Fibroblast of lung (primary cell): ENCODE data around the gene LAMC3. TPM values are rescaled to one million over a fixed set of nuclear protein-coding genes. Genes with fewer than 3 reads are reported as not detected.

Source experiments
- DNase-seq, 2 donors: peaks; one replicate each; pipeline versions ENCODE4 v3.0.0 to v3.0.0-alpha.2; 2010; ENCODE audit warnings: low read depth in 2 of 2
- H2AFZ ChIP-seq: 2 replicates; pipeline ENCODE4 v1.5.1; 2012; ENCODE audit warnings: low read length, control low read depth, inconsistent platforms
- H3K27ac ChIP-seq: 2 replicates; pipeline ENCODE4 v1.5.1; 2011; ENCODE audit warnings: low read length, control low read depth; ENCODE audit not compliant: insufficient read depth
- H3K27me3 ChIP-seq: 2 replicates; pipeline ENCODE4 v1.5.1; 2011; ENCODE audit warnings: mild to moderate bottlenecking, low read length; ENCODE audit not compliant: control insufficient read depth, insufficient read depth
- H3K36me3 ChIP-seq: 2 replicates; pipeline ENCODE4 v1.5.1; 2011; ENCODE audit warnings: low read length; ENCODE audit not compliant: control insufficient read depth, insufficient read depth
- H3K4me1 ChIP-seq: 2 replicates; pipeline ENCODE4 v1.5.1; 2011; ENCODE audit warnings: low read length; ENCODE audit not compliant: control insufficient read depth, insufficient read depth; ENCODE audit errors: extremely low read depth
- H3K4me2 ChIP-seq: 2 replicates; pipeline ENCODE4 v1.5.1; 2011; ENCODE audit warnings: low read length, control low read depth; ENCODE audit not compliant: insufficient read depth; ENCODE audit errors: extremely low read depth
- H3K4me3 ChIP-seq, 4 experiments: fragments of 200-600 bp in 1 of 4; sonication (generic) in 1 of 4; replicated peaks in 1 of 4; 2 replicates each; pipeline ENCODE4 v1.5.1; 2011 to 2016; ENCODE audit warnings: low read length in 4 of 4, low read depth in 3 of 4, mild to moderate bottlenecking in 3 of 4, control low read depth in 2 of 4, inconsistent platforms in 1 of 4, mixed read lengths in 1 of 4; ENCODE audit not compliant: insufficient read depth in 1 of 4; ENCODE audit errors: control extremely low read depth in 1 of 4
- H3K79me2 ChIP-seq: 2 replicates; pipeline ENCODE4 v1.5.1; 2012; ENCODE audit warnings: mild to moderate bottlenecking, low read length, inconsistent platforms; ENCODE audit not compliant: control insufficient read depth, insufficient read depth
- H3K9ac ChIP-seq: 2 replicates; pipeline ENCODE4 v1.5.1; 2011; ENCODE audit warnings: mild to moderate bottlenecking, low read length, control low read depth; ENCODE audit not compliant: insufficient read depth
- H3K9me3 ChIP-seq: 2 replicates; pipeline ENCODE4 v1.5.1; 2012; ENCODE audit warnings: low read depth, low read length; ENCODE audit not compliant: control insufficient read depth, insufficient read depth
- H4K20me1 ChIP-seq: 2 replicates; pipeline ENCODE4 v1.5.1; 2011; ENCODE audit warnings: low read length; ENCODE audit not compliant: control insufficient read depth, insufficient read depth; ENCODE audit errors: extremely low read depth
- EZH2 ChIP-seq: IDR thresholded peaks from 2 replicates; pipeline ENCODE4 v1.5.1; 2012; ENCODE audit warnings: low read length, control low read depth, mild to moderate bottlenecking; ENCODE audit errors: missing control alignments
- polyA plus RNA-seq, 2 donors: library from polyadenylated mRNA; depleted of rRNA in 1 of 2; stranded (reverse) in 1 of 2; unstranded in 1 of 2; fragments of >200 nt; gene quantifications; 2 replicates each; pipeline ENCODE4 v1.2.1, GENCODE V29; 2011 to 2012; ENCODE audit warnings: missing spikeins in 1 of 2
- total RNA-seq: library from RNA; depleted of rRNA; stranded (reverse); fragments of >200 nt; gene quantifications from 2 replicates; pipeline ENCODE4 v1.2.1, GENCODE V29; 2014
- TF ChIP-seq, protein P1 (sequence below), 2 donors: IDR thresholded peaks in 1 of 2; conservative IDR thresholded peaks in 1 of 2; 1 replicate in 1 of 2; 2 replicates in 1 of 2; pipeline ENCODE4 v1.5.1; 2011 to 2012; ENCODE audit warnings: low read length in 2 of 2, control low read depth in 1 of 2, inconsistent platforms in 1 of 2, low read depth in 1 of 2, mild to moderate bottlenecking in 1 of 2

The LAMC3 gene
- total and polyA plus RNA-seq, 2 donors (not counting 1 experiment from before 2014, with no cell fraction given) = 0.17 to 1.4 TPM

DNA sequence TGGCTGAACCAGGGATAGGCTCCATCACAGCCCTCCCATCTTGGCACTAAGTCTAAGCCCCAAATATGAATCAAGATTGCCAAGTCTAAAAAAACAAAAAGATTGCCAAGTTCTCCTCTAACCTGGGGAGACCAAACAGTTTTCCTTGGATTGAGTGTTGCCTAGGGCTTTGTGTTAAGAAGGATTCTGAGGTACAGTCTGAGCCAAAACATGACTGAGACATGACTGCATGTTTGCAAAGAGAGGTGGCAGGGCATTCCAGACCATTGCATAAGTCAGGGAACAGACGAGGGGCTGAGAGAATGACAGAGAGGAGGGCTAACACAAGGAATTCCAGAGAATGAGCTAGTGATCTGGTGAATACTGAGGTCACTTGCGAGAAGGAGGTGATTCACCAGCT lies 11.4 kb downstream of the LAMC3 start:
- H3K79me2 ChIP-seq = no peaks in the 10 kb centered on the region
- no peak overlapping the region for H3K9ac ChIP-seq
- H3K27me3 ChIP-seq = peaks cover 13% of the 10 kb centered on the region

DNA sequence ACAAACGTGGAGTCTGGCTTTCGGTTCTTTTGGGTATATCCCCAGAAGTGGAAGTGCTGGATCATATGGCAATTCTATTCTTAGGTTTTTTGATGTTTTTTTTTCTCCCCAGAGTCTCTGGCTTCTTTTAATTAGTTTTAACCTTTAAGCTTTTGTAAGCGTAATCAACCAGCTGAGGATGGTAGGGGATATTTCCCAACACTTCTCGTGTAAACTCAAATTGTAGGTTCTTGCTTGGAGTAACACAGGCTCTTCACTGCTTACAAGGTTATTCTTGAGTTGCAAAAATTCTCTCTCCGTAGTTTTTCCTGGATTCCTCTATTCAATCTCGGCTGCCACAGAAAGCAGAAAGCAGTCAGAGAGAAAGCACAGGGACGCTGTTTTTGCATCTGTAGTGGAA lies 11.9 kb downstream of the LAMC3 start:
- no peak overlapping the region for H2AFZ ChIP-seq
- peak overlapping the region; percentile 11 for H3K27ac ChIP-seq
- TF ChIP-seq EZH2 = no peak
- TF ChIP-seq, protein P1, sequence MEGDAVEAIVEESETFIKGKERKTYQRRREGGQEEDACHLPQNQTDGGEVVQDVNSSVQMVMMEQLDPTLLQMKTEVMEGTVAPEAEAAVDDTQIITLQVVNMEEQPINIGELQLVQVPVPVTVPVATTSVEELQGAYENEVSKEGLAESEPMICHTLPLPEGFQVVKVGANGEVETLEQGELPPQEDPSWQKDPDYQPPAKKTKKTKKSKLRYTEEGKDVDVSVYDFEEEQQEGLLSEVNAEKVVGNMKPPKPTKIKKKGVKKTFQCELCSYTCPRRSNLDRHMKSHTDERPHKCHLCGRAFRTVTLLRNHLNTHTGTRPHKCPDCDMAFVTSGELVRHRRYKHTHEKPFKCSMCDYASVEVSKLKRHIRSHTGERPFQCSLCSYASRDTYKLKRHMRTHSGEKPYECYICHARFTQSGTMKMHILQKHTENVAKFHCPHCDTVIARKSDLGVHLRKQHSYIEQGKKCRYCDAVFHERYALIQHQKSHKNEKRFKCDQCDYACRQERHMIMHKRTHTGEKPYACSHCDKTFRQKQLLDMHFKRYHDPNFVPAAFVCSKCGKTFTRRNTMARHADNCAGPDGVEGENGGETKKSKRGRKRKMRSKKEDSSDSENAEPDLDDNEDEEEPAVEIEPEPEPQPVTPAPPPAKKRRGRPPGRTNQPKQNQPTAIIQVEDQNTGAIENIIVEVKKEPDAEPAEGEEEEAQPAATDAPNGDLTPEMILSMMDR (conservative IDR thresholded peaks at IDR 0.05 in 1 of 2, IDR thresholded peaks at IDR 0.05 in 1 of 2; ENCODE audit: low read depth in 1 of 2, low read length in 2 of 2) = no peak
- no peak overlapping the region for H3K9ac ChIP-seq
- no peaks in the 10 kb centered on the region for H3K4me1 ChIP-seq
- no peak for DNase-seq
- peaks cover 13% of the 10 kb centered on the region for H3K27me3 ChIP-seq
- no peak overlapping the region for H3K4me3 ChIP-seq
- no peaks in the 10 kb centered on the region for H3K36me3 ChIP-seq
- H3K79me2 ChIP-seq = no peaks in the 10 kb centered on the region
- no peaks in the 10 kb centered on the region for H4K20me1 ChIP-seq
- H3K4me2 ChIP-seq = no peak overlapping the region
- H3K9me3 ChIP-seq = no peaks in the 10 kb centered on the region

More for the DNA sequence above, 11.4 kb downstream of the LAMC3 start:
- H4K20me1 ChIP-seq = no peaks in the 10 kb centered on the region
- no peaks in the 10 kb centered on the region for H3K36me3 ChIP-seq
- H3K4me3 ChIP-seq = no peak overlapping the region
- H3K27ac ChIP-seq = peak overlapping the region; percentile 37
- H3K4me1 ChIP-seq = no peaks in the 10 kb centered on the region
- TF ChIP-seq, protein P1 (conservative IDR thresholded peaks at IDR 0.05 in 1 of 2, IDR thresholded peaks at IDR 0.05 in 1 of 2; ENCODE audit: low read depth in 1 of 2, low read length in 2 of 2) = no peak
- no peak for TF ChIP-seq EZH2
- H3K9me3 ChIP-seq = no peaks in the 10 kb centered on the region
- no peak overlapping the region for H3K4me2 ChIP-seq
- peak; percentile 34 to 72 for DNase-seq
- H2AFZ ChIP-seq = no peak overlapping the region

DNA sequence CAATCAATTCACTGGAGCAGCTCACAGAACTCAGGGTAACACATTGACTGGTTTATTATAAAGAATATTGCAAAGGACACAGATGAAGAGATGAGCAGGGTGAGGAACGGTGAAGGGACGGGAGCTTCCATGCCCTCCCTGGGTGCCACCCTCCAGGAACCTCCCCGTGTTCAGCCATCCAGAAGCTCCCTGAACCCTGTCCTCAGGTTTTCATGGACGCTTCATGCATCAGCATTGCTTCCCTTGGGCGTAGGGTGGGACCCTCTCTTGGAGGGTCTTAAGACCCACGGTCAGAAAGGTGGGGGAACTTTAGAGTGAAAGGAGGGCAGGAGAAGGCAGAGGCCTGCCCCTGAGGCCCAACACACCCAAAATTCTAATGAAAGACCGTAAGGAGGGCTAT lies 12.8 kb downstream of the LAMC3 start:
- TF ChIP-seq, protein P1 (conservative IDR thresholded peaks at IDR 0.05 in 1 of 2, IDR thresholded peaks at IDR 0.05 in 1 of 2; ENCODE audit: low read depth in 1 of 2, low read length in 2 of 2) = no peak
- no peak for TF ChIP-seq EZH2
- H3K4me2 ChIP-seq = no peak overlapping the region
- DNase-seq = no peak
- no peaks in the 10 kb centered on the region for H3K79me2 ChIP-seq
- H3K4me3 ChIP-seq = no peak overlapping the region
- no peak overlapping the region for H3K27ac ChIP-seq
- no peak overlapping the region for H3K9ac ChIP-seq
- no peak overlapping the region for H2AFZ ChIP-seq
- peaks cover 9% of the 10 kb centered on the region for H3K27me3 ChIP-seq
- H3K4me1 ChIP-seq = no peaks in the 10 kb centered on the region
- H3K9me3 ChIP-seq = no peaks in the 10 kb centered on the region
- H4K20me1 ChIP-seq = no peaks in the 10 kb centered on the region
- H3K36me3 ChIP-seq = no peaks in the 10 kb centered on the region
